SKM-1 (cell line): ENCODE measurements around the gene FOXC2.

Source experiments
- DNase-seq: peaks from one replicate; lab custom pipeline; 2025; ENCODE audit not compliant: unreplicated experiment; lab: John Stamatoyannopoulos, UW

FOXC2 gene

DNA sequence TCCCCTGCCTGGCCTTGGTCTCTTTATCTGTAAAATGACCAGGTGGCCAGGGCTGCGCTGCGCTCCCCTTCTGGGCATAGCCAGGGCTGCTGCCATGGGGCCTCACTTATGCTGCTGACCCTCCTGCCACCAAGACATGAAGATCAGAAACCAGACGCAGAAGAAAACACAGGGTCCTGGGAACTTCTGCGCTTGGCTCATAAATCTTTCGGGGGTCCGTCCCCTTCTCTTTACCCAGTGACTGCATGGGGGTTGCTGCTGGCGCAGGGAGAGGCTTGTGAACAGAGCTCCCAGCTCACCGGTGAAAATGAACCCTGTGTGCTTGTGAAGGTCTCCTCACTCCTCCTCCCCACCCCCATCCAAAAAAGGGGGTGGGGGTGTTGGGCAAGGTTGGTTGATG, 6.0 kb downstream of the FOXC2 start:
- no peak for DNase-seq

- DNase-seq: no peak
Observed at GRCh38 chr16:86573215-86573614, 6.6 kb downstream of the FOXC2 start.

DNA sequence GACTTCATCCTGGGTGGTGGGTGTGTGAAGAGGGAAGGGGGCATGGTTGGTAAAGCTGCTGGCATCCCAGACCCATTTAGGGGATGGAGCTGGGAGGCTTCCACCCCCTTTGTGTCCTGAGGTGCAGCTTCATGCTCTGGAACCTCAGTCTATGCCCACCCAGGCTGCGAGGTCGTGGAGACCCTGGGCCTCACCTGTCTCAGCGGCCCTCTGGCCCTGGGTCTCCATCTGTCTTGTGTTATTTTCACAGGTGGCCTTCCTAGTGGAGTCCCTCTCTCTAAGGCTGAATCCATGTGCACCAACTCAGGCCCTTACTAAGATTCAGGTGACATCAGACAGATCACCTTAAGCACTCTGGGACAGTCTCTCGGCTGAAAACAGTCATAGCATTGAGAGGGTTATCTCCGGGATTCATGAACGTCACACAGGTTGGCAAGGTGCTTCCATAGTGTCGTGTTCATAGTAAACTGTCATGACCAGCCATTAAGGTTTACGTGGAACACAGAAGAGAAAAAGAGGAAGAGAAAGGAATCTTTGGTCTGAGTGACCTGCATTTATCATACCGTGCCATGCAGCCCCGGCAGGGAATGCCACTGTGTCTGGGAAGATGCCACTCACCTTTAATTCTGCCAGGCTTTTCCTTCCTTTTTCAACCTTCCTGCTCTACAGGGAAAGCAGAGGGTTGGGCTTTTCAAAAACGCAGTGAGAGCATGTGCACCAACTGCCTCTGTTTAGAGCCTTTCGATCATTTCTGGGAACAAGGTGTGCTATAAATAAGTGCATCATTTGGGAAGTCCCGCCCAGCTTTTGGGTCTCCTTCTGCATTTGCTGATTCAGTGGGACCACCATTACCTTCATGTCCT, 7.2 kb downstream of the FOXC2 start:
- no peak for DNase-seq

DNA sequence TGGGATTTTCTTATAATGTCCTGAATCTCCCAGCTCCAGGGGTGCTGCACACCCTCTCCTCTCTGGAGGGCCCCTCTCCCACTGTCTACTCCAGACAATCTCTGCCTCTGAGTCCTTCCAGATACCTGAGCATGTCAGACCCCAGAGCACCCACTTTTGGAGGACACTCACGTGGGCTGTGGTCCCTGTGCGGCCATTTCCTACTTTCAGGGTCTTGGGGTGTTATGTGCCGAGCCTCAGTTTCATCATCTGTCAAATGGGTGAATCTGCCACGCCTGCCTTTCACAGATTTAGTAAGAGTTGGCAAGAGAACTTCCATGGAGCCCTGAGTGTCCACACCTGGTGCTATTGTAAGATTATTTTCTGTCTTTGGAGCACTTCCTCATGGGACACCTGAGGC, 8.0 kb downstream of the FOXC2 start:
- no peak for DNase-seq

DNA sequence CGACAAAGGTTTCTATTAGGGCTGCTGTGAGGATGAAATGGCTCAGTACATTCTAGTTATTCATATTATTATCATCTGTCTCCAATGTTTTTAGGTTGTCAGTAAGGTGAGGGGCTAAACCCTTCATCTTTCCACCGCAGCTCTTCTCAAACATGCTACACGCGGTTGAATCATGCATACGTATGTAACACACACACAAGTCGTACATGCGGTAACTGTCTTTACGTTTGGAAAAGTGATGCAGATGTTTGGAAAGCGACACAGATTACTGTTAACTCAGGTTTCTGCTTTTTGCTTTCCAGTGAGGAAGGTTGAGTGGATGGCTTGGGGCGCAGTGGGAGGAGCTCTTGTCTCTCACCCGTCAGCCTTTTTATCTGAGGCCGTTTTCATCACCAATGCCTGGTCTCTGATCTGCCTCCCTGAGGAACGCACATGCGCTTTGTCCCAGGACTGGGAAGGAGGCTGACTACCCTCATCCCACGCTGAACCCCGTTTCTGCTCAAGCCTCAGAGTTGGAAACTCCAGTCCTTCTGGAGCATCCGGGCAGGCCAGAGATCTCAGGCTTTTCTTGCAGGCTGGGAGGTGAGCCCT, 8.6 kb downstream of the FOXC2 start:
- no peak for DNase-seq

- DNase-seq: no peak
Observed at GRCh38 chr16:86575754-86576557, 9.3 kb downstream of the FOXC2 start.

- no peak for DNase-seq
Observed at GRCh38 chr16:86576591-86577313, 10.1 kb downstream of the FOXC2 start.

- no peak for DNase-seq
Observed at GRCh38 chr16:86577314-86577971, 10.8 kb downstream of the FOXC2 start.

DNA sequence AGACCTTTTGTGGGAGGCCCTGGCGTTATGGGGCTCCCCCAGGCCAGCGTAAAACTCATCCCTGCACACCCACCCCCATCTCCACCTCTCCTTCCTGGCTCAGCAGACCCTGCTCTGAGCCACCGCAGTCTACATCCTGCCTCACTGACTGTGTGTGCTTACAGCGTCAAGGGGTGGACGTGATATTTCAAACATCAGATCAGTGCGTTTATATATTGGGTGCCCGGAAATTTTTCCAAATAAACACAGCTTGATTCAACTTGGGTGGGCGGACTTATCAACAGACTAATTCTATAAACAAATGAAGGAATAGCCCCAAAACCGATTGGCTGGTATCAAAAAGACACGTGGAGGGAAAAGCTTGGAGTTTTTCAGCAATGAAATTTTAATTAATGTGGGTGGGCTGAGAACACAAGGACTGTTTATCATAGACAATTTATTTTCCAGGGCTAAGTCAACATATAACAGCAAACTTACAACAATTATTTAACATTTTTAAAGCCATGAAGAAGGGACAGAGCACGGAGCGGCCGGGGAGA, 11.5 kb downstream of the FOXC2 start, which contains the start of gene FOXL1:
TSS of gene FOXL1 (plus strand) at position 489 of the 539 bp plus-strand sequence. CDS start 175 bp downstream, outside the sequence.
- no peak for DNase-seq

DNA sequence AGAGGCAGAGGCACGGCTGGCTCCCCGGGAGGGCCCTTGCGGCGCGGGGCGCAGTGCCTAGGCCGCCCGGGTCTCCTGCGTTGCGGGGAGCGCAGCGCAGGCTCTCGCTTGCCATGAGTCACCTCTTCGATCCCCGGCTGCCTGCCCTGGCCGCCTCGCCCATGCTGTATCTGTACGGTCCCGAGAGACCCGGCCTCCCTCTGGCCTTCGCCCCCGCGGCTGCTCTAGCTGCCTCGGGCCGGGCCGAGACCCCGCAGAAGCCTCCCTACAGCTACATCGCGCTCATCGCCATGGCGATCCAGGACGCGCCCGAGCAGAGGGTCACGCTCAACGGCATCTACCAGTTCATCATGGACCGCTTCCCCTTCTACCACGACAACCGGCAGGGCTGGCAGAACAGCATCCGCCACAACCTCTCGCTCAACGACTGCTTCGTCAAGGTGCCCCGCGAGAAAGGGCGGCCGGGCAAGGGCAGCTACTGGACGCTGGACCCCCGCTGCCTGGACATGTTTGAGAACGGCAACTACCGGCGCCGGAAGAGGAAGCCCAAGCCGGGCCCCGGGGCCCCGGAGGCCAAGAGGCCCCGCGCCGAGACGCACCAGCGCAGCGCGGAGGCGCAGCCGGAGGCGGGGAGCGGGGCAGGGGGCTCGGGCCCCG, 12.1 kb downstream of the FOXC2 start:
- no peak for DNase-seq

- no peak for DNase-seq
Observed at GRCh38 chr16:86579268-86580062, 12.8 kb downstream of the FOXC2 start.

GRCh38 chr16:86580063-86580790, 13.6 kb downstream of the FOXC2 start:
- DNase-seq: no peak

GRCh38 chr16:86580791-86581170, 14.2 kb downstream of the FOXC2 start:
- DNase-seq: no peak

GRCh38 chr16:86581458-86581857, 14.8 kb downstream of the FOXC2 start:
- DNase-seq: no peak

DNA sequence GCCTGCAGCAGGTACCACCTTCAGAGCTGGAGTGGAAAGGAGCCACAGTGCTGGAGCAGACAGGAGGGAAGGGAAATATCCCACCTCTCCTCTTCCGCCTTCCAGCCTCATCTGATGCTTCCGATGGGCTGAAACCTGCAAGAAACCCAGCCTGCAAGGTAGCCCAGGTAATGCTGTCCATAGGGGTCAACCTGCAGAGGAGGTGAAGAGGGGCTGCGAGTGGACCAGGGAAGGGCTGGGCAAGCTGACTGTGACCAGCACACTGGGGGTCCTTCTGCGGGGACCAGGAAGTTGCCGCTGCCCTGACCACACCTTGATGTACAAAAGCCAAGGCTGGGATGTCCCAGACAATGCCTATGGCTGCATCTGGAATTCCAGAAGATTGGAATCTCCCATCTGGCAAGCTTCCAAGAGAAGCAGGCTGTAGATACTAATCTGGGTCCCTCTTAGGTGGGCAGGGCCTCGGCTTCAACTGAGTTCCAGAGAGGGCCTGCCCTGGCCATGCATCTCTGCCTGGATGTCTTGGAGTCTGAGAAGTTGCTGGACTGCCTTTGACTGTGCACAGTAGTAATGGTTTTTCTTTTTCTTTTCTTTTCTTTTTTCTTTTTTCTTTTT, 17.5 kb downstream of the FOXC2 start:
- DNase-seq: no peak

DNA sequence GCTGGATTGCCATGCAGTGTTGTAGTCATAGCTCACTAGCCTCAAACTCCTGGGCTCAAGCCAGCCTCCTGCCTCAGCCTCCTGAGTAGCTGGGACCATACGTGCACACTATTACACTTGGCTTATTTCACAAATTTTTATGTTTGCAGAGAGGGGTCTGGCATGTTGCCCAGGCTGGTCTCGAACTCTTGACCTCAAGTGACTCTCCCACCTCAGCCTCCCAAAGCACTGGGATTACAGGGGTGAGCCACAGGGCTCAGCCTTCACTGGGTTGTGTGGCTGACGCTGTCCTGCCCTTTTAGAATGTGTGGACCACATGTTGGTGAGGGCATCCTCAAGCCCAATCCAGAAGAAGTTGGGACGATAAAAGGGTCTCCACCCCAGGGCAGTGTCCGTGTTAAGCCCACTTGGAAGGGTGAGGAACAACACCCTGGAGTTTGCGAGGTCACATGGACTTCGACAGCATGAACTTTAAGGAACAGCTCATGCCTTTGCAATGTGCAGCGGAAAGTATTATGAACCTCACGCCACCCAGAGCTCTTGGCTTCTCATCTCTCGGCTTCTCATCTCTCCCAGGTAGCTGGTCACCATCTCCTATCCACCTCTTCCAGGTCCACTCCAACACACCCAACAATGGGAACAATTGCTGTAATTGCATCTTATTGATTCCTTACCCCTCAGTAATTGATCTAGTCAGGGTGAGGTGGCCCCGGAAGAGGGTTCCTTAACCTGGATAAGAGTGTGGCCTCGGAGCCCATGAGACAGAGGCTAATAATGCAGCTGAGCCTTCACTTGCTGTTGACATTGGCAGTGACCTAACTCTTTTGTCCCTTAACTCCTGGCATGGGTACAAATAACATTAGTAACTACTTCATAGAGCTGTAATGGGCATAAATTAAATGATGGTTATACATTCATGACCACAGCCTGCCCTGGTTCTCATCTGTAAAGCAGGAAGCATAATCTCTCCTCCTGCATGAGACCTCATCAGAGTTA, 18.4 kb downstream of the FOXC2 start:
- no peak for DNase-seq
